Fibroblast of lung (primary cell): ENCODE results near the gene PIK3R1. TPM values are rescaled to one million over a fixed set of nuclear protein-coding genes. Genes with fewer than 3 reads are reported as not detected.

ENCODE experiments used
- DNase-seq, 2 donors: peaks; one replicate each; pipeline versions ENCODE4 v3.0.0 to v3.0.0-alpha.2; 2010; ENCODE audit warnings: low read depth in 2 of 2
- H2AFZ ChIP-seq: 2 replicates; pipeline ENCODE4 v1.5.1; 2012; ENCODE audit warnings: low read length, control low read depth, inconsistent platforms
- H3K27ac ChIP-seq: 2 replicates; pipeline ENCODE4 v1.5.1; 2011; ENCODE audit warnings: low read length, control low read depth; ENCODE audit not compliant: insufficient read depth
- H3K27me3 ChIP-seq: 2 replicates; pipeline ENCODE4 v1.5.1; 2011; ENCODE audit warnings: mild to moderate bottlenecking, low read length; ENCODE audit not compliant: control insufficient read depth, insufficient read depth
- H3K36me3 ChIP-seq: 2 replicates; pipeline ENCODE4 v1.5.1; 2011; ENCODE audit warnings: low read length; ENCODE audit not compliant: control insufficient read depth, insufficient read depth
- H3K4me1 ChIP-seq: 2 replicates; pipeline ENCODE4 v1.5.1; 2011; ENCODE audit warnings: low read length; ENCODE audit not compliant: control insufficient read depth, insufficient read depth; ENCODE audit errors: extremely low read depth
- H3K4me2 ChIP-seq: 2 replicates; pipeline ENCODE4 v1.5.1; 2011; ENCODE audit warnings: low read length, control low read depth; ENCODE audit not compliant: insufficient read depth; ENCODE audit errors: extremely low read depth
- H3K4me3 ChIP-seq, 4 experiments: fragments of 200-600 bp in 1 of 4; sonication (generic) in 1 of 4; replicated peaks in 1 of 4; 2 replicates each; pipeline ENCODE4 v1.5.1; 2011 to 2016; ENCODE audit warnings: low read length in 4 of 4, low read depth in 3 of 4, mild to moderate bottlenecking in 3 of 4, control low read depth in 2 of 4, inconsistent platforms in 1 of 4, mixed read lengths in 1 of 4; ENCODE audit not compliant: insufficient read depth in 1 of 4; ENCODE audit errors: control extremely low read depth in 1 of 4
- H3K79me2 ChIP-seq: 2 replicates; pipeline ENCODE4 v1.5.1; 2012; ENCODE audit warnings: mild to moderate bottlenecking, low read length, inconsistent platforms; ENCODE audit not compliant: control insufficient read depth, insufficient read depth
- H3K9ac ChIP-seq: 2 replicates; pipeline ENCODE4 v1.5.1; 2011; ENCODE audit warnings: mild to moderate bottlenecking, low read length, control low read depth; ENCODE audit not compliant: insufficient read depth
- H3K9me3 ChIP-seq: 2 replicates; pipeline ENCODE4 v1.5.1; 2012; ENCODE audit warnings: low read depth, low read length; ENCODE audit not compliant: control insufficient read depth, insufficient read depth
- H4K20me1 ChIP-seq: 2 replicates; pipeline ENCODE4 v1.5.1; 2011; ENCODE audit warnings: low read length; ENCODE audit not compliant: control insufficient read depth, insufficient read depth; ENCODE audit errors: extremely low read depth
- CTCF ChIP-seq, 2 donors: IDR thresholded peaks in 1 of 2; conservative IDR thresholded peaks in 1 of 2; 1 replicate in 1 of 2; 2 replicates in 1 of 2; pipeline ENCODE4 v1.5.1; 2011 to 2012; ENCODE audit warnings: low read length in 2 of 2, control low read depth in 1 of 2, inconsistent platforms in 1 of 2, low read depth in 1 of 2, mild to moderate bottlenecking in 1 of 2
- EZH2 ChIP-seq: IDR thresholded peaks from 2 replicates; pipeline ENCODE4 v1.5.1; 2012; ENCODE audit warnings: low read length, control low read depth, mild to moderate bottlenecking; ENCODE audit errors: missing control alignments
- polyA plus RNA-seq, 2 donors: library from polyadenylated mRNA; depleted of rRNA in 1 of 2; stranded (reverse) in 1 of 2; unstranded in 1 of 2; fragments of >200 nt; gene quantifications; 2 replicates each; pipeline ENCODE4 v1.2.1, GENCODE V29; 2011 to 2012; ENCODE audit warnings: missing spikeins in 1 of 2
- total RNA-seq: library from RNA; depleted of rRNA; stranded (reverse); fragments of >200 nt; gene quantifications from 2 replicates; pipeline ENCODE4 v1.2.1, GENCODE V29; 2014

The PIK3R1 gene
- total and polyA plus RNA-seq, 2 donors (not counting 1 experiment from before 2014, with no cell fraction given): 17.7 to 36.3 TPM

GRCh38 chr5:68243681-68244080 lies 28.1 kb downstream of the PIK3R1 start:
- Histone ChIP-seq H3K4me3 (no peak overlapping the region), H3K9me3 (no peaks in the 10 kb centered on the region), H3K4me2 (no peak overlapping the region), H3K27ac (peak overlapping the region; percentile 33), H3K9ac (no peak overlapping the region), H3K79me2 (peaks cover 17% of the 10 kb centered on the region), H2AFZ (no peak overlapping the region), H3K4me1 (peaks cover 16% of the 10 kb centered on the region), H3K36me3 (peaks cover 2% of the 10 kb centered on the region), H4K20me1 (no peaks in the 10 kb centered on the region), H3K27me3 (no peaks in the 10 kb centered on the region)
- DNase-seq: no peak
- no peak for TF ChIP-seq EZH2
- no peak for TF ChIP-seq CTCF (conservative IDR thresholded peaks at IDR 0.05 in 1 of 2, IDR thresholded peaks at IDR 0.05 in 1 of 2; ENCODE audit: low read depth in 1 of 2, low read length in 2 of 2)

DNA sequence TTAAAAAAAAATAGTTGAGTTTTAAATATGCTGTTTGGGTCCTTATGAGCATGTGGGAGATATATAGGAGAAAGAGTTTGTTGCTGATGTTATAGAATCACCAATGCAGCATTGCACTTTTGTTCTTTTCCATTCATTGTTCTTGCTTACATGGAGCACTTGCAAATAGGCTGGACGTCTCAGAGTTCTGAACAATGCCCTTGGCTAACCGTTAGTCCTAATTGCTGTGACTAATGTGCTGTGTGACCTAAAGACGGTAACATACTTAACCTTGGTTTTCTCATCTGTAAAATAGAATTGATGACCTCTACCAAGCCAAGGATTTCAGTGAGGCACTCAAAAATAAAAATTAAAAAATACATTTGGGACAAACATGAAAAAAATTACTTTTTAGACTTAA lies 29.8 kb downstream of the PIK3R1 start:
- H4K20me1 ChIP-seq: no peaks in the 10 kb centered on the region
- TF ChIP-seq EZH2 (no peak), CTCF (conservative IDR thresholded peaks at IDR 0.05 in 1 of 2, IDR thresholded peaks at IDR 0.05 in 1 of 2; ENCODE audit: low read depth in 1 of 2, low read length in 2 of 2) (no peak)
- no peak overlapping the region for H2AFZ ChIP-seq
- H3K79me2 ChIP-seq: peaks cover 23% of the 10 kb centered on the region
- peaks cover 2% of the 10 kb centered on the region for H3K36me3 ChIP-seq
- peaks cover 18% of the 10 kb centered on the region for H3K4me1 ChIP-seq
- H3K9me3 ChIP-seq: no peaks in the 10 kb centered on the region
- no peaks in the 10 kb centered on the region for H3K27me3 ChIP-seq
- H3K9ac ChIP-seq: no peak overlapping the region
- no peak overlapping the region for H3K27ac ChIP-seq
- H3K4me3 ChIP-seq: peak overlapping the region in 1 of 4 experiments; percentile 9
- H3K4me2 ChIP-seq: peak overlapping the region; percentile 56
- peak; percentile 49 to 78 for DNase-seq

- no peak overlapping the region for H3K4me2 ChIP-seq
- no peak overlapping the region for H3K9ac ChIP-seq
- peaks cover 2% of the 10 kb centered on the region for H3K36me3 ChIP-seq
- peaks cover 24% of the 10 kb centered on the region for H3K4me1 ChIP-seq
- peaks cover 23% of the 10 kb centered on the region for H3K79me2 ChIP-seq
- H3K27me3 ChIP-seq: no peaks in the 10 kb centered on the region
- no peaks in the 10 kb centered on the region for H3K9me3 ChIP-seq
- DNase-seq: no peak
- no peak overlapping the region for H3K4me3 ChIP-seq
- no peaks in the 10 kb centered on the region for H4K20me1 ChIP-seq
- no peak overlapping the region for H3K27ac ChIP-seq
- TF ChIP-seq CTCF (conservative IDR thresholded peaks at IDR 0.05 in 1 of 2, IDR thresholded peaks at IDR 0.05 in 1 of 2; ENCODE audit: low read depth in 1 of 2, low read length in 2 of 2): no peak
- TF ChIP-seq EZH2: no peak
- H2AFZ ChIP-seq: no peak overlapping the region
These were observed 31.2 kb downstream of the PIK3R1 start for GRCh38 chr5:68246802-68247201.
